Adrenal gland (tissue), 12 donors: ENCODE data around the gene PLD5. TPM values are rescaled to one million over a fixed set of nuclear protein-coding genes. Genes with fewer than 3 reads are reported as not detected.
"Not testable (repeated sequence)": the region's sequence is repeated elsewhere in the genome, so short reads cannot be mapped to it uniquely, and the experiment has no call there.

Experiments used
- DNase-seq, 7 donors: peaks; one replicate each; pipeline ENCODE4 v3.0.0-alpha.2; 2019 to 2020
- H3K27ac ChIP-seq, 5 donors: fragments of 200-600 bp; sonication (generic) in 4 of 5; 1 replicate in 3 of 5; 2 replicates in 2 of 5; pipeline versions ENCODE4 v1.5.1 to v1.8.0; 2016 to 2020; ENCODE audit warnings: mild to moderate bottlenecking in 1 of 5
- H3K27me3 ChIP-seq: fragments of 200-600 bp; 2 replicates; pipeline ENCODE4 v1.8.0; 2021
- H3K36me3 ChIP-seq, 2 donors: fragments of 200-600 bp; replicated peaks in 1 of 2; 1 replicate in 1 of 2; 2 replicates in 1 of 2; pipeline versions ENCODE4 v1.5.1 to v1.8.0; 2018 to 2022
- H3K4me1 ChIP-seq, 2 donors: fragments of 200-600 bp; replicated peaks in 1 of 2; 1 replicate in 1 of 2; 2 replicates in 1 of 2; pipeline versions ENCODE4 v1.5.1 to v1.8.0; 2018 to 2021
- H3K4me3 ChIP-seq, 4 donors: fragments of 200-600 bp; sonication (generic) in 3 of 4; one replicate each; pipeline ENCODE4 v1.5.1; 2016 to 2018
- H3K9me3 ChIP-seq, 3 donors: fragments of 200-600 bp; sonication (generic) in 1 of 3; replicated peaks in 1 of 3; 1 replicate in 2 of 3; 2 replicates in 1 of 3; pipeline versions ENCODE4 v1.5.1 to v1.8.0; 2016 to 2021
- CTCF ChIP-seq, 6 experiments: fragments of 450-650 bp in 4 of 6; fragments of 200-600 bp in 2 of 6; sonication (generic) in 1 of 6; IDR thresholded peaks; 1 replicate in 5 of 6; 2 replicates in 1 of 6; pipeline versions ENCODE4 v1.5.1 to v1.8.0; 2016 to 2021; ENCODE audit warnings: antibody characterized with exemption in 6 of 6, mild to moderate bottlenecking in 2 of 6, moderate library complexity in 1 of 6
- POLR2A ChIP-seq, 2 donors: fragments of 450-650 bp; IDR thresholded peaks; one replicate each; pipeline ENCODE4 v1.6.1; 2017; ENCODE audit warnings: antibody characterized with exemption in 2 of 2, mild to moderate bottlenecking in 2 of 2, moderate library complexity in 1 of 2
- WGBS, 4 donors: extraction: QIAGEN DNeasy Blood & Tissue Kit in 2 of 4; methylation state at CpG; one replicate each; pipeline versions ENCODE4 v1.1.5 to v1.1.7; 2013 to 2017; 5-methylcytosine and 5-hydroxymethylcytosine counted together
- intact Hi-C, 2 donors: fragments of 100-400 bp; cut with DNase I; formaldehyde crosslinking; loops; one replicate each; pipeline versions ENCODE4 v1.14.1 to v1.15.0; 2022 to 2023
- polyA plus RNA-seq, 3 donors: library from polyadenylated mRNA; stranded (reverse); fragments of 200-250 nt in 2 of 3; fragments of 350-450 nt in 1 of 3; fragmentation: Illumina TruSeq in 1 of 3; extraction: RNeasy Lipid Tissue Mini Kit (QIAGEN cat#74804) in 1 of 3; gene quantifications; one replicate each; pipeline ENCODE4 v1.2.3, GENCODE V29; 2013 to 2014
- total RNA-seq, 9 donors: library from RNA; depleted of rRNA in 4 of 9; stranded (reverse); fragments of >200 nt in 4 of 9; fragments of 120-200 nt in 1 of 9; fragmentation: NEBNext Ultra II Directional in 1 of 9; extraction: Animal tissue kit (Norgen Biotek cat#: 25700) in 1 of 9; gene quantifications; one replicate each; pipeline versions ENCODE4 v1.1.0 to v1.2.4, GENCODE V29; 2013 to 2023
- donor health status: healthy with polysubstance abuse.
- donor health status: Bipolar disorder and iron deficiency.
- donor health status: DM: yes; HTN: yes; CAD: no.
- donor health status: DM: no; HTN: no; CAD: no.
- donor health status: DM: no; HTN: no; CAD: no.
- donor health status: DM: yes; HTN: yes; CAD: no.

The PLD5 gene
- total and polyA plus RNA-seq, 12 donors = 0.24 to 9.6 (median 2.5) TPM

DNA sequence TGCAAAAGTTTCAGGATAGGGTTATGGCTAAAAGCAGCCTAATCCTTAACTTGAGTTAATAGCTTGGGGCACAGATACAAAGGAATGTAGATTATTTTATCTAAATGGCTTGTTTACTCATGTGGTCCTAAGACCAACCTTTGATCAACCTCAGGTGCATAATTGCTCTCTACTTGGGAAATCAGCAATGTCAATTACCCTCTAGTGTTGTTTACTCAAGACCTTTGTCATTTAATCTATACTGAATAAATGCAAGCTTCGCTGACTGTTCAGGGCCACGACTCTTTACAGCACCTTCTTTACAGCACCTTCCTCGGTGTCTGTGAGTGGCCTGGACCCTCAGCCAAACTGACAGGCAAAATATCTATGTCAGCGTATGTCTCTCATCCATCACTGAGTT is 308.1 kb downstream of the PLD5 start:
- intact Hi-C loops = no loop called here
- no peaks in the 10 kb centered on the region for H3K36me3 ChIP-seq
- no peak overlapping the region for H3K4me3 ChIP-seq
- H3K27me3 ChIP-seq = no peaks in the 10 kb centered on the region
- TF ChIP-seq CTCF (IDR thresholded peaks at IDR 0.05) (no peak), POLR2A (IDR thresholded peaks at IDR 0.05) (no peak)
- no peak for DNase-seq
- H3K9me3 ChIP-seq = no peaks in the 10 kb centered on the region
- no peak overlapping the region for H3K27ac ChIP-seq
- WGBS, 4 donors = 42 to 94% (median 80%) methylated on average over 4 of the region's 4 CpGs
- H3K4me1 ChIP-seq = no peaks in the 10 kb centered on the region

DNA sequence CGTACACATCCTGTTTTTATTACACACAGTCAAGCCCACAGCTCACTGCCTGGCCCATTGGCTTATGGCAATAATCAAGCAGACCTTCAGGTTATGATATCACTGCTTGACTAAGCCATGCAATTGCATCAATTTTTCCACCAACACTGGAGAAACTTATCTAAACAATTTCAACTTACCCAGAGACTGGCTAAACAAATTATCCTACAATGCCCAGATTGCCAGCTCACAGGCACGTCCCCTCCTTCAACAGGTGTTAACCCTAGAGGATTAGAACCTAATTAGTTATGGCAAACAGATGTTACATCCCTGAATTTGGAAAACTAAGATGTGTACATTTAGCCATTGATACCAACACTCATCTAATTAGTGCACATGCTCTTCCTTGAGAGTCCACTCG is 310.0 kb downstream of the PLD5 start:
- DNase-seq, intact Hi-C loops, H3K27me3 ChIP-seq, H3K9me3 ChIP-seq, H3K27ac ChIP-seq, H3K4me1 ChIP-seq, H3K36me3 ChIP-seq, H3K4me3 ChIP-seq: not testable (repeated sequence)
- 72 to 84% (median 76%) methylated on average over 3 of the region's 3 CpGs for WGBS, 4 donors

GRCh38 chr1:242212961-242213360 is 311.5 kb downstream of the PLD5 start:
- H3K4me3 ChIP-seq, DNase-seq, H3K27ac ChIP-seq, H3K27me3 ChIP-seq, H3K36me3 ChIP-seq, H3K9me3 ChIP-seq, intact Hi-C loops, H3K4me1 ChIP-seq: not testable (repeated sequence)
- 61 to 77% (median 69%) methylated on average over 4 of the region's 4 CpGs for WGBS, 4 donors

- no peaks in the 10 kb centered on the region for H3K36me3 ChIP-seq
- no peak for DNase-seq
- no peak overlapping the region for H3K4me3 ChIP-seq
- no peak overlapping the region for H3K27ac ChIP-seq
- TF ChIP-seq POLR2A (IDR thresholded peaks at IDR 0.05) (no peak), CTCF (IDR thresholded peaks at IDR 0.05) (no peak)
- H3K9me3 ChIP-seq = no peaks in the 10 kb centered on the region
- intact Hi-C loops = no loop called here
- no peaks in the 10 kb centered on the region for H3K4me1 ChIP-seq
- H3K27me3 ChIP-seq = no peaks in the 10 kb centered on the region
- WGBS, 4 donors = 72 to 83% (median 78%) methylated on average over 12 of the region's 12 CpGs
These were observed 312.1 kb downstream of the PLD5 start for GRCh38 chr1:242212401-242212800.

GRCh38 chr1:242211254-242212022 is 313.1 kb downstream of the PLD5 start:
- no peaks in the 10 kb centered on the region for H3K36me3 ChIP-seq
- H3K9me3 ChIP-seq = no peaks in the 10 kb centered on the region
- H3K27me3 ChIP-seq = no peaks in the 10 kb centered on the region
- DNase-seq = no peak
- TF ChIP-seq POLR2A (IDR thresholded peaks at IDR 0.05) = no peak
- H3K4me1 ChIP-seq = no peaks in the 10 kb centered on the region
- H3K4me3 ChIP-seq = no peak overlapping the region
- no peak overlapping the region for H3K27ac ChIP-seq
- WGBS, 4 donors = 70 to 75% (median 73%) methylated on average over 9 to 11 of the region's 11 CpGs
- intact Hi-C loops = no loop called here

DNA sequence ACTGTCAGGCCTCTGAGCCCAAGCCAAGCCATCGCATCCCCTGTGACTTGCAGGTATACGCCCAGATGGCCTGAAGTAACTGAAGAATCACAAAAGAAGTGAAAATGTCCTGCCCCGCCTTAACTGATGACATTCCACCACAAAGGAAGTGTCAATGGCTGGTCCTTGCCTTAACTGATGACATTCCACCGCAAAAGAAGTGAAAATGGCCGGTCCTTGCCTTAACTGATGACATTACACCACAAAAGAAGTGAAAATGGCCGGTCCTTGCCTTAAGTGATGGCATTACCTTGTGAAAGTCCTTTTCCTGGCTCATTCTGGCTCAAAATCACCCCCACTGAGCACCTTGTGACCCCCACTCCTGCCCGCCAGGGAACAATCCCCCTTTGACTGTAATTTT is 314.2 kb downstream of the PLD5 start:
- not testable (repeated sequence) for H3K4me1 ChIP-seq

More for the DNA sequence above, 314.2 kb downstream of the PLD5 start:
- H3K9me3 ChIP-seq, H3K27ac ChIP-seq, H3K36me3 ChIP-seq, DNase-seq, intact Hi-C loops, H3K27me3 ChIP-seq, H3K4me3 ChIP-seq: not testable (repeated sequence)
- 78 to 83% (median 80%) methylated on average over 6 to 7 of the region's 7 CpGs for WGBS, 4 donors
